Uterus (tissue), 4 donors: Measurements from ENCODE around the gene ZNF765. TPM values are rescaled to one million over a fixed set of nuclear protein-coding genes. Genes with fewer than 3 reads are reported as not detected.
"Not testable (repeated sequence)": the region's sequence is repeated elsewhere in the genome, so short reads cannot be mapped to it uniquely, and the experiment has no call there.

Experiments used
- DNase-seq, 2 donors: peaks; one replicate each; pipeline ENCODE4 v3.0.0-alpha.2; 2019 to 2020
- H3K27ac ChIP-seq, 2 donors: fragments of 200-600 bp; sonication (generic); 1 replicate in 1 of 2; 2 replicates in 1 of 2; pipeline ENCODE4 v1.5.1; 2016 to 2018
- H3K27me3 ChIP-seq, 2 donors: fragments of 200-600 bp; sonication (generic); one replicate each; pipeline ENCODE4 v1.5.1; 2018 to 2019; ENCODE audit warnings: control low read depth in 1 of 2
- H3K36me3 ChIP-seq, 2 donors: fragments of 200-600 bp; sonication (generic); one replicate each; pipeline ENCODE4 v1.5.1; 2019; ENCODE audit warnings: control low read depth in 1 of 2
- H3K4me1 ChIP-seq, 2 donors: fragments of 200-600 bp; sonication (generic); one replicate each; pipeline ENCODE4 v1.5.1; 2018 to 2019; ENCODE audit warnings: control low read depth in 1 of 2
- H3K4me3 ChIP-seq, 2 donors: fragments of 200-600 bp; sonication (generic); 1 replicate in 1 of 2; 2 replicates in 1 of 2; pipeline ENCODE4 v1.5.1; 2018 to 2019; ENCODE audit warnings: mild to moderate bottlenecking in 1 of 2
- H3K9me3 ChIP-seq, 2 donors: fragments of 200-600 bp; sonication (generic); one replicate each; pipeline ENCODE4 v1.5.1; 2019; ENCODE audit warnings: control low read depth in 1 of 2
- CTCF ChIP-seq, 4 experiments: fragments of 200-600 bp in 2 of 4; fragments of 450-650 bp in 2 of 4; sonication (generic) in 2 of 4; IDR thresholded peaks; one replicate each; pipeline ENCODE4 v1.5.1; 2016 to 2019; ENCODE audit warnings: antibody characterized with exemption in 4 of 4, mild to moderate bottlenecking in 2 of 4, moderate library complexity in 1 of 4
- POLR2A ChIP-seq, 2 donors: fragments of 450-650 bp; IDR thresholded peaks; one replicate each; pipeline ENCODE4 v1.6.1; 2016; ENCODE audit warnings: antibody characterized with exemption in 2 of 2, mild to moderate bottlenecking in 1 of 2, moderate library complexity in 1 of 2
- intact Hi-C: fragments of 100-400 bp; cut with DNase I; formaldehyde crosslinking; loops from one replicate; pipeline ENCODE4 v1.15.1; 2023; ENCODE audit warnings: low total_unique reads
- total RNA-seq, 4 donors: library from RNA; depleted of rRNA in 3 of 4; stranded (reverse); fragments of >200 nt in 3 of 4; gene quantifications; one replicate each; pipeline versions ENCODE4 v1.1.0 to v1.2.4, GENCODE V29; 2014 to 2023
- donor health status: DM: yes; HTN: yes; CAD: no.

ZNF765 gene
- 10 to 100 TPM in 3 of 4 donors, 1 to 10 TPM in 1; 5.1 to 28.8 (median 23.6) TPM for total RNA-seq

GRCh38 chr19:53394974-53395839 is at the start of gene ZNF765:
Gene ZNF765 (plus strand): TSS chr19:53395149. CDS start chr19:53398016, 2,867 bp downstream.
- peak; percentile 50 to 68 (median 54) for TF ChIP-seq CTCF (IDR thresholded peaks at IDR 0.05)
- peak; percentile 46 to 67 for TF ChIP-seq POLR2A (IDR thresholded peaks at IDR 0.05)
- H3K27me3 ChIP-seq: no peaks in the 10 kb centered on the region
- H3K4me3 ChIP-seq: peak within 1 kb of the TSS; percentile 49 to 57
- H3K27ac ChIP-seq: peak within 1 kb of the TSS; percentile 78 to 86
- no peaks in the 10 kb centered on the region for H3K36me3 ChIP-seq
- peak; percentile 96 to 97 for DNase-seq
- H3K4me1 ChIP-seq: peaks cover 0 to 6% of the 10 kb centered on the region in 2 donors
- intact Hi-C loops: no loop called here
- no peaks in the 10 kb centered on the region for H3K9me3 ChIP-seq

- Histone ChIP-seq H3K4me3 (no peak overlapping the region), H3K36me3 (peaks cover 0 to 6% of the 10 kb centered on the region in 2 donors), H3K4me1 (no peaks in the 10 kb centered on the region), H3K27ac (no peak overlapping the region), H3K27me3 (no peaks in the 10 kb centered on the region), H3K9me3 (peaks cover 0 to 54% of the 10 kb centered on the region in 2 donors)
- TF ChIP-seq CTCF (IDR thresholded peaks at IDR 0.05) (no peak), POLR2A (IDR thresholded peaks at IDR 0.05) (no peak)
- DNase-seq: no peak
- intact Hi-C loops: no loop called here
Measured at GRCh38 chr19:53355739-53356138, 39.2 kb upstream of the ZNF765 start.

- no peaks in the 10 kb centered on the region for H3K4me1 ChIP-seq
- H3K36me3 ChIP-seq: no peaks in the 10 kb centered on the region
- H3K27me3 ChIP-seq: no peaks in the 10 kb centered on the region
- DNase-seq: no peak
- no peak overlapping the region for H3K27ac ChIP-seq
- TF ChIP-seq POLR2A (IDR thresholded peaks at IDR 0.05) (no peak), CTCF (IDR thresholded peaks at IDR 0.05) (no peak)
- intact Hi-C loops: no loop called here
- H3K4me3 ChIP-seq: no peak overlapping the region
- H3K9me3 ChIP-seq: peaks cover 0 to 32% of the 10 kb centered on the region in 2 donors
Measured at GRCh38 chr19:53357821-53358581, 36.9 kb upstream of the ZNF765 start.

- peaks cover 0 to 11% of the 10 kb centered on the region in 2 donors for H3K9me3 ChIP-seq
- H3K4me3 ChIP-seq, H3K4me1 ChIP-seq, intact Hi-C loops, DNase-seq, H3K36me3 ChIP-seq, H3K27me3 ChIP-seq, H3K27ac ChIP-seq: not testable (repeated sequence)
Measured at GRCh38 chr19:53360056-53360455, 34.9 kb upstream of the ZNF765 start.

- H3K36me3 ChIP-seq: no peaks in the 10 kb centered on the region
- H3K9me3 ChIP-seq: no peaks in the 10 kb centered on the region
- H3K4me1 ChIP-seq: no peaks in the 10 kb centered on the region
- H3K27me3 ChIP-seq: no peaks in the 10 kb centered on the region
- TF ChIP-seq CTCF (IDR thresholded peaks at IDR 0.05) (no peak), POLR2A (IDR thresholded peaks at IDR 0.05) (peak in 1 of 2 donors; percentile 44)
- peak within 1 kb of the TSS; percentile 52 to 65 for H3K4me3 ChIP-seq
- peak; percentile 92 for DNase-seq
- peak within 1 kb of the TSS; percentile 74 to 83 for H3K27ac ChIP-seq
- intact Hi-C loops: no loop called here
Measured at GRCh38 chr19:53365134-53365898, 29.6 kb upstream of the ZNF765 start, which contains the start of gene ZNF525. Gene ZNF525 (plus strand): TSS chr19:53365705. CDS start chr19:53372282, 6,577 bp downstream.
